IMR-90 (cell line): ENCODE measurements around the gene PAQR9. TPM values are rescaled to one million over a fixed set of nuclear protein-coding genes. Genes with fewer than 3 reads are reported as not detected.
A peak's percentile ranks its signal among the peaks of the same experiment; 100 is the strongest.

ENCODE experiments used
- ATAC-seq: fragments of 200-7000 bp; cut with Tn5 transposase; 2 replicates; pipeline ENCODE4 v1.9.1; 2020; ENCODE audit warnings: low read depth, mild to moderate bottlenecking, moderate library complexity
- BruUV-seq: library from RNA; stranded (reverse); fragments of 400-500 nt; replicated peaks from 2 replicates; lab custom pipeline; 2021; lab: Mats Ljungman, UMichigan
- CTCF ChIA-PET: fragments of 300-600 bp; formaldehyde crosslinking; extraction: SDS; loops from one replicate; lab custom pipeline; 2021; ENCODE audit warnings: antibody characterized with exemption; lab: Yijun Ruan, JAX
- POLR2A ChIA-PET: fragments of 300-600 bp; sonication (Branson Sonifier 250); formaldehyde crosslinking; loops from one replicate; lab custom pipeline; 2022; ENCODE audit warnings: antibody characterized with exemption; ENCODE audit not compliant: unreplicated experiment; lab: Charles Lee
- DNase-seq: peaks from one replicate; pipeline ENCODE4 v3.0.0; 2013
- H2AFZ ChIP-seq: replicated peaks from 2 replicates; pipeline ENCODE3; 2013; ENCODE audit warnings: low read length, mild to moderate bottlenecking; ENCODE audit not compliant: poor library complexity
- H2AK5ac ChIP-seq: 2 replicates; pipeline ENCODE4 v1.6.1; 2013; ENCODE audit warnings: low read depth, low read length, inconsistent platforms
- H2AK9ac ChIP-seq: replicated peaks from 2 replicates; pipeline ENCODE3; 2013; ENCODE audit warnings: mild to moderate bottlenecking, low read depth, low read length, moderate library complexity; ENCODE audit not compliant: poor library complexity
- H2BK120ac ChIP-seq: 2 replicates; pipeline ENCODE4 v1.6.1; 2013; ENCODE audit warnings: low read depth, low read length, inconsistent platforms
- H2BK15ac ChIP-seq: 3 replicates; pipeline ENCODE4 v1.6.1; 2013; ENCODE audit warnings: low read depth, low read length, inconsistent platforms
- H2BK20ac ChIP-seq: 2 replicates; pipeline ENCODE4 v1.6.1; 2013; ENCODE audit warnings: low read depth, mild to moderate bottlenecking, inconsistent platforms, low read length, moderate library complexity
- H2BK5ac ChIP-seq: 2 replicates; pipeline ENCODE4 v1.6.1; 2013; ENCODE audit warnings: mild to moderate bottlenecking, low read depth, low read length, inconsistent platforms; ENCODE audit not compliant: poor library complexity, severe bottlenecking
- H3K14ac ChIP-seq: replicated peaks from 2 replicates; pipeline ENCODE4 v1.6.1; 2013; ENCODE audit warnings: low read depth, low read length, inconsistent platforms
- H3K18ac ChIP-seq: 2 replicates; pipeline ENCODE4 v1.6.1; 2013; ENCODE audit warnings: low read depth, low read length, control low read depth
- H3K23ac ChIP-seq: 2 replicates; pipeline ENCODE4 v1.6.1; 2013; ENCODE audit warnings: low read depth, low read length, inconsistent platforms
- H3K27ac ChIP-seq: 2 replicates; pipeline ENCODE4 v1.5.1; 2013; ENCODE audit warnings: mild to moderate bottlenecking, control low read depth, low read length; ENCODE audit not compliant: insufficient read depth
- H3K27me3 ChIP-seq: 2 replicates; pipeline ENCODE4 v1.6.1; 2013; ENCODE audit warnings: low read length; ENCODE audit not compliant: control insufficient read depth, insufficient read depth
- H3K36me3 ChIP-seq: 2 replicates; pipeline ENCODE4 v1.6.1; 2013; ENCODE audit warnings: low read length, mixed read lengths; ENCODE audit not compliant: control insufficient read depth, insufficient read depth
- H3K4ac ChIP-seq: 2 replicates; pipeline ENCODE4 v1.6.1; 2013; ENCODE audit warnings: low read depth, low read length, inconsistent platforms
- H3K4me1 ChIP-seq: 2 replicates; pipeline ENCODE4 v1.6.1; 2013; ENCODE audit warnings: low read length, mixed read lengths; ENCODE audit not compliant: control insufficient read depth, insufficient read depth
- H3K4me2 ChIP-seq: 2 replicates; pipeline ENCODE4 v1.6.1; 2013; ENCODE audit warnings: low read depth, mild to moderate bottlenecking, control low read depth, low read length, moderate library complexity
- H3K4me3 ChIP-seq: 2 replicates; pipeline ENCODE4 v1.5.1; 2013; ENCODE audit warnings: low read depth, mild to moderate bottlenecking, control low read depth, low read length, moderate library complexity; ENCODE audit not compliant: insufficient read depth
- H3K56ac ChIP-seq: 2 replicates; pipeline ENCODE4 v1.6.1; 2013; ENCODE audit warnings: low read length, inconsistent platforms; ENCODE audit not compliant: insufficient read depth; ENCODE audit errors: extremely low read depth
- H3K79me1 ChIP-seq, 2 experiments: 2 replicates each; pipeline ENCODE4 v1.6.1; 2013; ENCODE audit warnings: low read length in 2 of 2, inconsistent platforms in 1 of 2, low read depth in 1 of 2
- H3K9ac ChIP-seq: 2 replicates; pipeline ENCODE4 v1.6.1; 2013; ENCODE audit warnings: low read depth, low read length, control low read depth
- H3K9me1 ChIP-seq: 2 replicates; pipeline ENCODE4 v1.6.1; 2013; ENCODE audit warnings: low read length, inconsistent platforms; ENCODE audit not compliant: insufficient read depth
- H3K9me3 ChIP-seq: 2 replicates; pipeline ENCODE4 v1.6.1; 2013; ENCODE audit warnings: low read length; ENCODE audit not compliant: control insufficient read depth, insufficient read depth
- H4K20me1 ChIP-seq: 2 replicates; pipeline ENCODE4 v1.6.1; 2013; ENCODE audit warnings: low read length, inconsistent platforms; ENCODE audit not compliant: insufficient read depth
- H4K5ac ChIP-seq: 2 replicates; pipeline ENCODE4 v1.6.1; 2013; ENCODE audit warnings: mild to moderate bottlenecking, low read depth, low read length, control low read depth
- H4K8ac ChIP-seq, 2 experiments: 2 replicates each; pipeline ENCODE4 v1.6.1; 2013; ENCODE audit warnings: low read depth in 2 of 2, low read length in 2 of 2, control low read depth in 1 of 2, inconsistent platforms in 1 of 2
- H4K91ac ChIP-seq: 2 replicates; pipeline ENCODE4 v1.6.1; 2013; ENCODE audit warnings: low read depth, low read length, inconsistent platforms; ENCODE audit not compliant: insufficient read depth
- MAFK ChIP-seq: IDR thresholded peaks from 2 replicates; pipeline ENCODE4 v1.6.1; 2012; ENCODE audit warnings: low read depth, low read length, improper control_type of control experiment
- SMC3 ChIP-seq: fragments of 150-350 bp; IDR thresholded peaks from 2 replicates; pipeline ENCODE4 v1.6.1; 2016; ENCODE audit warnings: low read depth, mild to moderate bottlenecking, antibody characterized with exemption, low read length, moderate library complexity
- WGBS, 2 experiments: methylation state at CpG; one replicate each; pipeline versions ENCODE4 v1.1.5 to v1.1.7; 2013; ENCODE audit warnings: missing lambda C conversion rate in 2 of 2; ENCODE audit not compliant: insufficient read length in 1 of 2; ENCODE audit errors: extremely low coverage in 2 of 2; 5-methylcytosine and 5-hydroxymethylcytosine counted together
- dilution Hi-C: fragments of 300-500 bp; cut with HindIII; formaldehyde crosslinking; loops from one replicate; pipeline ENCODE4 v1.14.3; 2018; ENCODE audit warnings: low sequenced_read_pairs; ENCODE audit not compliant: unreplicated experiment
- in situ Hi-C: fragments of 300-500 bp; cut with MboI; formaldehyde crosslinking; loops from 3 replicates; pipeline ENCODE4 v1.14.3; 2019; ENCODE audit warnings: low sequenced_read_pairs, inconsistent platforms, mixed read lengths
- intact Hi-C: fragments of 100-400 bp; cut with micrococcal nuclease; formaldehyde crosslinking; loops from 2 replicates; pipeline ENCODE4 v1.10.0; 2022
- polyA plus RNA-seq, 3 experiments: library from polyadenylated mRNA; depleted of rRNA; stranded (reverse); fragments of >200 nt; gene quantifications; 2 replicates each; pipeline ENCODE4 v1.2.3, GENCODE V29; 2012; ENCODE audit warnings: low replicate concordance in 1 of 3
- total RNA-seq: library from RNA; depleted of rRNA; stranded (reverse); fragments of >200 nt; gene quantifications from 2 replicates; pipeline ENCODE4 v1.2.3, GENCODE V29; 2012

Gene PAQR9
- total and polyA plus RNA-seq, 2 of the 4 experiments (the other 2 are of a cell fraction), result 0.05 TPM; not detected in 1

- H2AK5ac ChIP-seq, result no peak overlapping the region
- H3K18ac ChIP-seq, result no peak overlapping the region
- H3K9me3 ChIP-seq, result no peaks in the 10 kb centered on the region
- in situ Hi-C loops, result no loop called here
- no peak overlapping the region for H2AFZ ChIP-seq
- no peak overlapping the region for H3K23ac ChIP-seq
- no peak overlapping the region for H2BK20ac ChIP-seq
- H3K4me1 ChIP-seq, result no peaks in the 10 kb centered on the region; the same call in 1 of the 2 replicates
- no peak overlapping the region for H2BK15ac ChIP-seq
- WGBS, 2 experiments, result no CpG with 5 or more reads among the region's 2 CpGs
- TF ChIP-seq MAFK, result peak; percentile 99
- TF ChIP-seq SMC3, result no peak
- ATAC-seq (no peak), DNase-seq (no peak)
- H3K27me3 ChIP-seq, result no peaks in the 10 kb centered on the region
- no peak overlapping the region for H3K27ac ChIP-seq
- intact Hi-C loops, result loop anchor here (5.0 kb wide), 1 partner anchor 428 kb away; the partner anchor contains the start of gene ATR
- H2BK120ac ChIP-seq, result no peak overlapping the region
- H4K8ac ChIP-seq, result no peak overlapping the region
- peaks cover 49% of the 10 kb centered on the region for H4K20me1 ChIP-seq
- H2AK9ac ChIP-seq, result no peak overlapping the region
- ChIA-PET CTCF (interaction anchor here (0.6 kb wide), 1 partner anchor 382 kb away, joined by 3 read pairs; no protein-coding TSS in a partner anchor), POLR2A (no interaction called here)
- dilution Hi-C loops, result no loop called here
- H3K9ac ChIP-seq, result no peak overlapping the region
- H3K56ac ChIP-seq, result no peak overlapping the region
- no peak overlapping the region for H2BK5ac ChIP-seq
- no peaks in the 10 kb centered on the region for H3K36me3 ChIP-seq
- no TSS peak for BruUV-seq
- H3K4ac ChIP-seq, result no peak overlapping the region
- H4K5ac ChIP-seq, result no peak overlapping the region
- H3K9me1 ChIP-seq, result no peaks in the 10 kb centered on the region; the same call in 1 of the 2 replicates
- no peak overlapping the region for H3K4me2 ChIP-seq
- peaks cover 5 to 23% of the 10 kb centered on the region in 2 experiments for H3K79me1 ChIP-seq
- H3K4me3 ChIP-seq, result no peak overlapping the region
- no peak overlapping the region for H3K14ac ChIP-seq
- no peak overlapping the region for H4K91ac ChIP-seq
These were observed 41.3 kb upstream of the PAQR9 start for GRCh38 chr3:143004823-143005222.
